Sigmoid colon (tissue), 4 donors: ENCODE data around the gene IGF2BP2.

ENCODE experiments used
- POLR2A ChIP-seq, 2 donors: fragments of 450-650 bp; IDR thresholded peaks; one replicate each; pipeline ENCODE4 v1.6.1; 2016; ENCODE audit warnings: antibody characterized with exemption in 2 of 2, mild to moderate bottlenecking in 2 of 2, moderate library complexity in 2 of 2
- POLR2AphosphoS5 ChIP-seq, 4 donors: sonication (generic); formaldehyde crosslinking; IDR thresholded peaks; one replicate each; pipeline ENCODE4 v1.6.1; 2017; ENCODE audit warnings: antibody characterized with exemption in 4 of 4
- TF ChIP-seq, protein P1 (sequence below), 4 experiments: fragments of 450-650 bp in 3 of 4; fragments of 200-600 bp in 1 of 4; IDR thresholded peaks; one replicate each; pipeline ENCODE4 v1.5.1; 2016 to 2019; ENCODE audit warnings: antibody characterized with exemption in 4 of 4, mild to moderate bottlenecking in 3 of 4, moderate library complexity in 2 of 4

- TF ChIP-seq, protein P1, sequence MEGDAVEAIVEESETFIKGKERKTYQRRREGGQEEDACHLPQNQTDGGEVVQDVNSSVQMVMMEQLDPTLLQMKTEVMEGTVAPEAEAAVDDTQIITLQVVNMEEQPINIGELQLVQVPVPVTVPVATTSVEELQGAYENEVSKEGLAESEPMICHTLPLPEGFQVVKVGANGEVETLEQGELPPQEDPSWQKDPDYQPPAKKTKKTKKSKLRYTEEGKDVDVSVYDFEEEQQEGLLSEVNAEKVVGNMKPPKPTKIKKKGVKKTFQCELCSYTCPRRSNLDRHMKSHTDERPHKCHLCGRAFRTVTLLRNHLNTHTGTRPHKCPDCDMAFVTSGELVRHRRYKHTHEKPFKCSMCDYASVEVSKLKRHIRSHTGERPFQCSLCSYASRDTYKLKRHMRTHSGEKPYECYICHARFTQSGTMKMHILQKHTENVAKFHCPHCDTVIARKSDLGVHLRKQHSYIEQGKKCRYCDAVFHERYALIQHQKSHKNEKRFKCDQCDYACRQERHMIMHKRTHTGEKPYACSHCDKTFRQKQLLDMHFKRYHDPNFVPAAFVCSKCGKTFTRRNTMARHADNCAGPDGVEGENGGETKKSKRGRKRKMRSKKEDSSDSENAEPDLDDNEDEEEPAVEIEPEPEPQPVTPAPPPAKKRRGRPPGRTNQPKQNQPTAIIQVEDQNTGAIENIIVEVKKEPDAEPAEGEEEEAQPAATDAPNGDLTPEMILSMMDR (IDR thresholded peaks at IDR 0.05) = no peak
- TF ChIP-seq POLR2AphosphoS5 (IDR thresholded peaks at IDR 0.05) (no peak), POLR2A (IDR thresholded peaks at IDR 0.05) (no peak)
Measured at GRCh38 chr3:185630182-185630622, 194.6 kb downstream of the IGF2BP2 start.
